HG02678 (cell line): Measurements from ENCODE around the gene DOCK2.
A peak's percentile ranks its signal among the peaks of the same experiment; 100 is the strongest.
"Not testable (repeated sequence)": the region's sequence is repeated elsewhere in the genome, so short reads cannot be mapped to it uniquely, and the experiment has no call there.

Experiments used
- ATAC-seq: cut with Tn5 transposase; IDR thresholded peaks from one replicate; pipeline ENCODE4 v1.9.1; 2021; ENCODE audit warnings: mild to moderate bottlenecking, moderate library complexity; ENCODE audit not compliant: unreplicated experiment

DOCK2 gene

DNA sequence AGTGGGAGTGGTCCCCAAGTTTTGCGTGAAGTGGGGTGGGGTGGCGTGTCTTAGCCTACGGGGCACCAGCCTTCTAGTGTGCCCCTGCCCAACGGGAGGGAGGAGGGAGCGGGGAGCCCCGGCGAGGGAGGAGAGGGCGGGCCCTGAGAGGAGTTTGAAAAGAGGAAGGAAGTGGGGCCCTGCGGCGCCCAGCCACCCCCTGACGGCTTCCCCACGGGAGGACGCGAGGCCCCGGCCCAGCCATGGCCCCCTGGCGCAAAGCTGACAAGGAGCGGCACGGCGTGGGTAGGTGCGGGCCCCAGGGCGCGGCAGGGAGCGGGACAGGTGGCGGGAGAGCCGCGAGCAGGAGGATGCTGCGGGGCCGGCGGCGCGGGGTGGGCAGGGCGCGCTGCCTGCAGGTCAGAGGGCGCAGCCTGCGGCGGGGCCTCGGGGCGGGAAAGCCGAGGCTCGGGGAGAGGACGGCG is at the start of gene DOCK2:
TSS of gene DOCK2 (plus strand) at position 191 of the 464 bp plus-strand sequence. CDS start at position 243, 52 bp downstream.
- ATAC-seq = peak; percentile 94

- no peak for ATAC-seq
These were observed 46.5 kb upstream of the DOCK2 start for GRCh38 chr5:169590602-169591001.

DNA sequence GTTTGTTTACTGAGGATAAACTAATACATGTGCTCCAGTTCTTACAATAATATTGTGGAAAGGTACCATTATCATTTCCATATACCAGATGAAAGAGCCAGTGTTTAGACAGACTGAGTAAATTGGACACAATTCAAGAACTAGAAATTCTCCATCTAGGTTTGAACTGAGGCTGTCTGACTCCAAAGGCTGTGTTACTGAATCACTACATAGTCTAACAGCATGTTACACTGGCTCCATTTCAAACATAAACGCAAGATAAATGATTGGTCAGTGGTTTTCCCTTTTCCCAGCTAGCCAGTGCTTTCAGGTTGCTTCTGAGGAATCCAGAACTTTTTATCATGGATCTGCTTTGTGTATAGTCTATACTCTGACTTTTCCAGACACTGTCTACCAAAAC is 45.4 kb upstream of the DOCK2 start:
- no peak for ATAC-seq

DNA sequence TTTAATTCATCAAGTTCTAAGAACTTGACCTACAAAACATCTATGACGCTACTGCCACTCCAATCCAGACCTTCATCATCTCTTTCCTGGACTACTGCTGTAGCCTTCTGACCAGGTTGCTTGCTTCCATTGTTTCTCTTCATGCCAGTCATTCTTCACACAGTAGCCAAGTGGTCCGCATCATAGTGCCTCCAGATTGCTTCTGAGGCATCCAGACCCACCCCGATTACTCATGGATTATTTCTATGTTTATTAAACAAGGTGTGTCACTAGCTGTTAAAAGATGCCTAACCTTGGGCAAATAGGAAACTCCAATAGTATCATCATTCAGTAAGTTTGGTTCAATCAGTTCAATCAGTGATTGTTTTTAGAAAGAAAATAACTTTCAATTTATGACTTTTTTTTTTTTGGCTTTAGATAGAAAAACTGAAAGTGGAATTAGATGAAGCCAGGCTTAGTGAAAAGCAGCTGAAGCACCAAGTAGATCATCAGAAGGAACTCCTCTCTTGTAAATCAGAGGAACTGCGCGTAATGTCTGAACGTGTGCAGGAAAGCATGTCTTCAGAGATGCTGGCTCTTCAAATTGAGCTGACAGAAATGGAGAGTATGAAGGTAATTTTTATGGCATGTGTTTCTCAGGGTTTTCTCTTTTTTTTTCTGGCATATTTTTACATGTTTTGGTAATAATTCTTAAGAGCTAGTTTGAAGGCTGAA is 44.0 kb upstream of the DOCK2 start:
- no peak for ATAC-seq

GRCh38 chr5:169595172-169595820 is 41.8 kb upstream of the DOCK2 start:
- ATAC-seq = no peak

DNA sequence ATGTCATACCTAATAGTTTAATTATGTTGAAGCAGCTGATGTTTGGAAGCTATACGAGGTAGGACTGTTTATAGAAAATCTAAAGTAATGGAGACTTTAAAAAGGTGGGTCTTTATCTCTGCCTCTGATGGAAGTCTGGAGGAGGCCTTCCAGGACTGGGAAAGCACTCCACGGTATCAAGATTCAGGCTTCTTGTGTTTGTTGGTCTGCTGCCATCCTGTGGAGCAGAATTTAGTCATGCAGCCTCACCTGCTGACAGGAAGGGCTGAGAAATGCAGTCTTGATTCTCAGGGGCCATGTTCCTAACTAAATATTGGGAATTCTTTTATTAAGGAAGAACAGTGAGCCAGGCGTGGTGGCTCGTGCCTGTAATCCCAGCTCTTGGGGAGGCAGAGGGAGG is 37.6 kb upstream of the DOCK2 start:
- no peak for ATAC-seq

- no peak for ATAC-seq
These were observed 34.5 kb upstream of the DOCK2 start for GRCh38 chr5:169602535-169602934.

- ATAC-seq = no peak
These were observed 30.8 kb upstream of the DOCK2 start for GRCh38 chr5:169606279-169606678.

- no peak for ATAC-seq
These were observed 29.2 kb upstream of the DOCK2 start for GRCh38 chr5:169607882-169608281.

- no peak for ATAC-seq
These were observed 27.4 kb upstream of the DOCK2 start for GRCh38 chr5:169609716-169610115.

DNA sequence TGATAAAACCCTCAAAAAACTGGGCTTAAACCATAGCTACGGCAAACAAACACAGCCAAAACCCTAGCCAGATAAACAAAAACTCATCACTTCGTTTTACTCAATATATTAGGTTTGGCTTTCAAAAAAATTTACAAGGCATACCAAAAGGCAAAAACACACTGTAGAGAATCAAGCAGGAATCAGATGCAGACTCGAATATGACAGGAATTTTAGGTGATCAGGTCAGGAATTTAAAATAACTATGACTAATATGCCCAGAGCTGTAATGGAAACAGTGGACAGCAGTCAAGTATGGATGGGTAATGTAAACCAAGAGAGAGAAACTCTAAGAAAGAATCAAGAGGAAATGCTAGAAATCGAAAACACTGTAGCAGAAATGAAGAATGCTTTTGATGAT is 26.5 kb upstream of the DOCK2 start:
- ATAC-seq = no peak

GRCh38 chr5:169615561-169615960 is 21.5 kb upstream of the DOCK2 start:
- no peak for ATAC-seq

DNA sequence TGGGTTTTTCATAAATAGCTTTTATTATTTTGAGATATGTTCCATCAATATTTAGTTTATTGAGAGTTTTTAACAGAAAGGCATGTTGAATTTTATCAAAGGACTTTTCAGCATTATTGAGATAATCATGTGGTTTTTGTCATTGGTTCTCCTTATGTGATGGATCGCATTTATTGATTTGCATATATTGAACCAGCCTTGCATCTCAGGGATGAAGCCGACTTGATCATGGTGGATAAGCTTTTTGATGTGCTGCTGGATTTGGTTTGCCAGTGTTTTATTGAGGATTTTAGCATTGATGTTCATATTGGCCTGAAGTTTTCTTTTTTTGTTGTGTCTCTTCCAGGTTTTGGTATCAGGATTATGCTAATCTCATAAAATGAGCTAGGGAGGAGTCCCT is 12.8 kb upstream of the DOCK2 start:
- not testable (repeated sequence) for ATAC-seq

GRCh38 chr5:169626779-169627178 is 10.3 kb upstream of the DOCK2 start:
- no peak for ATAC-seq

DNA sequence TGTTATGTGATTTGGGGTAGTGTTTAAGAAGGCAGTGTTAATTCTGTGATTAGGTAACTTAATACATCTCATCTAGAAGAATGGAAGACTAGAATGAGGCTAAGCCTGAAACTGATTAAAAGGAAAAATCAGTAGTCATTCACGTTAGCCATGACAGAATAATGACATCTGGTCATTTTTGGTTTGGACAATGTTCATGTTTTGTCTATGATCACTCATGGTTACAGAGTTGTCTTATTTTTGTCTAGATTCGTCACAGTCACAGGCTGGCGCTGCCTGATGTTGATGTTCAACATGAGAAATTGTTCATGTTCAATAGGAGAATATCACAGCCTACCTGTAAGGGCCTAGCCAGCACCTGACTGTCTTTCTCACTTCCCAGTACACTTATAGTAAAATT is 9.5 kb upstream of the DOCK2 start:
- ATAC-seq = no peak

DNA sequence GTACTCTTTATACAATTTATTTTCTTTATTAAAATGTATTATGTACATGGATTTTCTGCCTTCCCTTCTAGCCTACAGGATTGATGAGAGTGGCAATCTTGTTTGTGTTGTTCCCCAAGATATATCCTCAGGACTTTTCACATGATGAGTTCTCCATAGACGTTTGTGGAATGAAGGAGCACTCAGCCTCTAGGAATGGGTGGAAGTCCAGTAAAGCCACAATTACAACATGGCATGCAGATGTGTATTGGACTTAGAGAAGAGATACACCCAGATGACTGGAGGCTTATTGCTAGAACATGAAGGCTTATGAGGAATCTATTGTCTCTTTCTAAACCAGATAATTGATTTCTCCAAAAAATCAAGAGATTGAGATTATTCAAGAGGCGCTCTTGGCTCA is 8.2 kb upstream of the DOCK2 start:
- no peak for ATAC-seq

- no peak for ATAC-seq
These were observed 7.1 kb upstream of the DOCK2 start for GRCh38 chr5:169629847-169630548.

- ATAC-seq = no peak
These were observed 5.7 kb upstream of the DOCK2 start for GRCh38 chr5:169631360-169631759.

DNA sequence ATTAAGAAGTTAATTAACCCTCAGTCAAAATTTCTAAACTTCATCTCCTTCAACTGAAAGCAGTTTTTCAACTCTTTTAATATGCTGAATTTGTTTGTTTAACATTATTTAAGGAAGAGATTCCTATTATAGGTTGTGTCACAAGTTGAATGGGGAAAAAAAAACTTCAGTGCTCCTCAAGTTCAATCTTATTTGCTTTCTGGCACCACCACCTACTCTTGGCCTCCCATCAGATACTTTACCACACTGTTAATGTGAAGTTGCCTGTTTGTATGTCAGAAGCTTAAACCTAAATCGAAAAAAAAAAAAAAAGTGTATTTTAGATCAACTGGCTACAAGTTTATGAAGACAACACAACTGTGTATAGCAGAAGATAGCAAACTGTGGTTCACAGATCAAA is 4.1 kb upstream of the DOCK2 start:
- ATAC-seq = no peak

- ATAC-seq = no peak
These were observed 2.5 kb upstream of the DOCK2 start for GRCh38 chr5:169634606-169635005.

- no peak for ATAC-seq
These were observed 1.1 kb upstream of the DOCK2 start for GRCh38 chr5:169635936-169636335.
